HepG2 (cell line): ENCODE measurements around the gene NSG2. TPM values are rescaled to one million over a fixed set of nuclear protein-coding genes. Genes with fewer than 3 reads are reported as not detected.

ENCODE experiments used
- ATAC-seq: fragments of 200-7000 bp; cut with Tn5 transposase; 3 replicates; pipeline ENCODE4 v1.9.1; 2020; ENCODE audit warnings: mild to moderate bottlenecking, moderate library complexity
- BruUV-seq: library from RNA; stranded (reverse); fragments of 400-500 nt; replicated peaks from 2 replicates; lab custom pipeline; 2021; lab: Mats Ljungman, UMichigan
- CTCF ChIA-PET: fragments of 300-600 bp; formaldehyde crosslinking; extraction: SDS; loops from one replicate; lab custom pipeline; 2021; ENCODE audit warnings: low total read pairs, inconsistent platforms, low intra/inter-chr PET ratio; lab: Yijun Ruan, JAX
- POLR2A ChIA-PET: fragments of 350-600 bp; sonication (Branson Sonifier 250); formaldehyde crosslinking; loops from one replicate; lab custom pipeline; 2020; ENCODE audit warnings: antibody characterized with exemption, inconsistent platforms; lab: Yijun Ruan, JAX
- DNase-seq: peaks from one replicate; pipeline ENCODE4 v3.0.0-alpha.2; 2015; ENCODE audit warnings: low spot score
- FAIRE-seq: peaks from 3 replicates; lab custom pipeline; 2011; peaks lifted over from hg19 to GRCh38; lab: Jason Lieb, UNC
- H2AFZ ChIP-seq: one replicate; pipeline ENCODE4 v1.6.1; 2011; ENCODE audit warnings: low read length, inconsistent platforms
- H3K27ac ChIP-seq: fragments of 300-600 bp; 3 replicates; pipeline ENCODE4 v1.8.0; 2011; ENCODE audit warnings: mixed run types, mild to moderate bottlenecking, mixed read lengths, low read length, inconsistent platforms; ENCODE audit not compliant: insufficient read depth; ENCODE audit errors: extremely low read length
- H3K27me3 ChIP-seq, 2 experiments: fragments of 200-600 bp in 1 of 2; 2 replicates in 1 of 2; 3 replicates in 1 of 2; pipeline versions ENCODE4 v1.6.0 to v1.8.0; 2011; ENCODE audit warnings: low read length in 2 of 2, mild to moderate bottlenecking in 2 of 2, moderate library complexity in 2 of 2, inconsistent platforms in 1 of 2; ENCODE audit not compliant: insufficient read depth in 2 of 2, control insufficient read depth in 1 of 2
- H3K36me3 ChIP-seq, 2 experiments: fragments of 200-600 bp in 1 of 2; replicated peaks in 1 of 2; 2 replicates in 1 of 2; 3 replicates in 1 of 2; pipeline versions ENCODE4 v1.5.1 to v1.8.0; 2011; ENCODE audit warnings: low read length in 2 of 2, inconsistent platforms in 1 of 2; ENCODE audit not compliant: insufficient read depth in 2 of 2, control insufficient read depth in 1 of 2
- H3K4me1 ChIP-seq: 2 replicates; pipeline ENCODE4 v1.5.1; 2012; ENCODE audit warnings: low read length, inconsistent platforms; ENCODE audit not compliant: insufficient read depth
- H3K4me2 ChIP-seq: 2 replicates; pipeline ENCODE4 v1.6.0; 2011; ENCODE audit warnings: low read depth, low read length, inconsistent platforms
- H3K4me3 ChIP-seq, 3 experiments: fragments of 200-600 bp in 1 of 3; sonication (generic), shearing (Covaris generic) in 1 of 3; replicated peaks in 1 of 3; 2 replicates each; pipeline ENCODE4 v1.5.1; 2011 to 2016; ENCODE audit warnings: low read length in 3 of 3, inconsistent platforms in 2 of 3, low read depth in 2 of 3, mild to moderate bottlenecking in 2 of 3, control low read depth in 1 of 3, mixed read lengths in 1 of 3; ENCODE audit not compliant: insufficient read depth in 1 of 3
- H3K79me2 ChIP-seq: one replicate; pipeline ENCODE4 v1.6.1; 2011; ENCODE audit warnings: low read length, inconsistent platforms; ENCODE audit not compliant: insufficient read depth
- H3K9ac ChIP-seq: 2 replicates; pipeline ENCODE4 v1.6.0; 2011; ENCODE audit warnings: mild to moderate bottlenecking, low read depth, low read length, inconsistent platforms; ENCODE audit not compliant: insufficient read depth
- H3K9me3 ChIP-seq: 2 replicates; pipeline ENCODE4 v1.5.1; 2012; ENCODE audit warnings: mild to moderate bottlenecking, low read length
- H4K20me1 ChIP-seq: 2 replicates; pipeline ENCODE4 v1.6.0; 2011; ENCODE audit warnings: inconsistent platforms, mild to moderate bottlenecking, low read length, moderate library complexity; ENCODE audit not compliant: insufficient read depth
- ATF1 ChIP-seq: IDR thresholded peaks from 2 replicates; pipeline ENCODE4 v1.6.1; 2016; ENCODE audit warnings: mild to moderate bottlenecking, control low read depth
- BORCS8-MEF2B ChIP-seq: sonication (generic); formaldehyde crosslinking; IDR thresholded peaks from 2 replicates; pipeline ENCODE4 v1.8.0; 2022; ENCODE audit warnings: mild to moderate bottlenecking, missing genetic modification reagents
- CBX2 ChIP-seq, 2 experiments: fragments of 200-600 bp in 1 of 2; sonication (generic); formaldehyde crosslinking in 1 of 2; IDR thresholded peaks; 2 replicates each; pipeline versions ENCODE4 v1.7.0 to v1.8.1; 2018 to 2022; ENCODE audit warnings: low read depth in 2 of 2, low read length in 1 of 2, mild to moderate bottlenecking in 1 of 2, missing genetic modification reagents in 1 of 2
- CBX5 ChIP-seq: sonication (generic); formaldehyde crosslinking; IDR thresholded peaks from 2 replicates; pipeline ENCODE4 v1.4.0; 2020; ENCODE audit warnings: missing genetic modification reagents, borderline replicate concordance
- HOXA9 ChIP-seq: sonication (generic); formaldehyde crosslinking; IDR thresholded peaks from 2 replicates; pipeline ENCODE4 v1.8.1; 2022; ENCODE audit warnings: missing genetic modification reagents, mild to moderate bottlenecking, moderate library complexity, borderline replicate concordance
- MXI1 ChIP-seq: IDR thresholded peaks from 3 replicates; pipeline ENCODE4 v1.6.1; 2012; ENCODE audit warnings: low read depth, low read length, inconsistent platforms, borderline replicate concordance
- MZF1 ChIP-seq: sonication (generic); formaldehyde crosslinking; IDR thresholded peaks from 2 replicates; pipeline ENCODE4 v1.8.1; 2023; ENCODE audit warnings: mild to moderate bottlenecking, missing genetic modification reagents, borderline replicate concordance
- NCOR1 ChIP-seq: fragments of 200-600 bp; sonication (generic); IDR thresholded peaks from 2 replicates; pipeline ENCODE4 v1.7.0; 2017; ENCODE audit warnings: antibody characterized with exemption, low read length, borderline replicate concordance
- PPARG ChIP-seq: conservative IDR thresholded peaks from 2 replicates; pipeline ENCODE4 v1.6.1; 2016; ENCODE audit warnings: missing biosample characterization, missing genetic modification reagents
- SRSF1 ChIP-seq: fragments of 200-400 bp; formaldehyde crosslinking; optimal IDR thresholded peaks from 2 replicates; pipeline ENCODE3; 2017; ENCODE audit warnings: mild to moderate bottlenecking, low read depth, low read length, moderate library complexity
- ZBTB14 ChIP-seq: sonication (generic); formaldehyde crosslinking; IDR thresholded peaks from 2 replicates; pipeline ENCODE4 v1.4.0; 2020; ENCODE audit warnings: missing genetic modification reagents
- ZNF350 ChIP-seq: sonication (generic); formaldehyde crosslinking; IDR thresholded peaks from 2 replicates; pipeline ENCODE4 v1.4.0; 2020; ENCODE audit warnings: mild to moderate bottlenecking, low read depth, missing genetic modification reagents, borderline replicate concordance
- ZNF577 ChIP-seq: sonication (generic); formaldehyde crosslinking; IDR thresholded peaks from 2 replicates; pipeline ENCODE4 v1.4.0; 2020; ENCODE audit warnings: mild to moderate bottlenecking, low read depth, missing genetic modification reagents, borderline replicate concordance
- ZNF703 ChIP-seq: sonication (generic); formaldehyde crosslinking; IDR thresholded peaks from 2 replicates; pipeline ENCODE4 v1.5.1; 2020; ENCODE audit warnings: missing genetic modification reagents, mild to moderate bottlenecking, moderate library complexity, borderline replicate concordance
- ZSCAN9 ChIP-seq: IDR thresholded peaks from 2 replicates; pipeline ENCODE4 v1.6.1; 2016; ENCODE audit warnings: borderline replicate concordance
- WGBS: methylation state at CpG from one replicate; pipeline ENCODE4 v1.1.6; 2017; ENCODE audit warnings: low lambda C conversion rate; 5-methylcytosine and 5-hydroxymethylcytosine counted together
- in situ Hi-C: cut with HindIII; loops from 2 replicates; pipeline ENCODE4 v1.10.0; 2017; ENCODE audit warnings: low pct_unique_long_range_greater_than_20kb; ENCODE audit not compliant: extremely low pct_ligation_motif_present
- intact Hi-C: fragments of 100-400 bp; cut with micrococcal nuclease; formaldehyde crosslinking; loops from one replicate; pipeline ENCODE4 v1.10.0; 2022; ENCODE audit not compliant: unreplicated experiment
- polyA plus RNA-seq, 8 experiments: library from polyadenylated mRNA; depleted of rRNA in 3 of 8; stranded (reverse) in 7 of 8; unstranded in 1 of 8; fragments of >200 nt; fragmentation: Illumina TruSeq in 4 of 8; extraction: Trizol in 4 of 8; gene quantifications; 2 replicates each; pipeline versions ENCODE4 v1.2.1 to v1.2.3, GENCODE V29; 2011 to 2016; ENCODE audit warnings: low read depth in 4 of 8, missing spikeins in 1 of 8, mixed read lengths in 1 of 8; ENCODE audit not compliant: insufficient read depth in 1 of 8
- total RNA-seq, 5 experiments: library from RNA; depleted of rRNA; stranded (reverse); fragments of >200 nt; fragmentation: Illumina TruSeq; extraction: Trizol; gene quantifications; 2 replicates each; pipeline ENCODE4 v1.2.3, GENCODE V29; 2016; ENCODE audit warnings: low read depth in 1 of 5
- TF ChIP-seq, protein P1 (sequence below): sonication (generic); formaldehyde crosslinking; IDR thresholded peaks from 2 replicates; pipeline ENCODE4 v1.8.1; 2023; ENCODE audit warnings: mild to moderate bottlenecking, missing genetic modification reagents
- TF ChIP-seq, protein P2 (sequence below): sonication (generic); formaldehyde crosslinking; IDR thresholded peaks from 2 replicates; pipeline ENCODE4 v1.8.1; 2023; ENCODE audit warnings: mild to moderate bottlenecking, inconsistent platforms, moderate library complexity, missing genetic modification reagents, borderline replicate concordance
- TF ChIP-seq, protein P3 (sequence below): sonication (generic); formaldehyde crosslinking; IDR thresholded peaks from 2 replicates; pipeline ENCODE4 v1.5.0; 2020; ENCODE audit warnings: mild to moderate bottlenecking, missing genetic modification reagents

Gene NSG2
- total and polyA plus RNA-seq, 2 of the 13 experiments (the other 11 are each of a cell fraction or from before 2014, with no cell fraction given): 0.21 TPM; not detected in 1

- FAIRE-seq (no peak), ATAC-seq (no peak), DNase-seq (no peak)
- in situ Hi-C loops (no loop called here), intact Hi-C loops (no loop called here)
- Histone ChIP-seq H3K4me2 (no peak overlapping the region), H3K4me3 (no peak overlapping the region), H3K27me3 (peaks cover 0 to 1% of the 10 kb centered on the region in 2 experiments; a peak in 3 of 5 replicates), H3K4me1 (no peaks in the 10 kb centered on the region), H3K9ac (no peak overlapping the region), H3K36me3 (no peaks in the 10 kb centered on the region), H4K20me1 (no peaks in the 10 kb centered on the region), H3K9me3 (no peaks in the 10 kb centered on the region), H2AFZ (no peak overlapping the region), H3K79me2 (no peaks in the 10 kb centered on the region), H3K27ac (no peak overlapping the region)
- WGBS: 0% methylated on average over 2 of the region's 2 CpGs
- POLR2A ChIA-PET: no interaction called here
- no peak for TF ChIP-seq MZF1 (CRISPR knock-in tag)
- TF ChIP-seq CBX2 (IDR thresholded peaks at IDR 0.05; ENCODE audit: low read depth, low read length): no peak
- TF ChIP-seq CBX2 (CRISPR knock-in tag; IDR thresholded peaks at IDR 0.05; ENCODE audit: low read depth): no peak
- TF ChIP-seq CBX5 (CRISPR knock-in tag): no peak
- no peak for TF ChIP-seq HOXA9
- TF ChIP-seq ZBTB14 (CRISPR knock-in tag): no peak
- TF ChIP-seq BORCS8-MEF2B: no peak
- no peak for TF ChIP-seq ATF1 (CRISPR knock-in tag)
- no peak for TF ChIP-seq ZNF703 (CRISPR knock-in tag)
- no peak for TF ChIP-seq SRSF1
- TF ChIP-seq, protein P1, sequence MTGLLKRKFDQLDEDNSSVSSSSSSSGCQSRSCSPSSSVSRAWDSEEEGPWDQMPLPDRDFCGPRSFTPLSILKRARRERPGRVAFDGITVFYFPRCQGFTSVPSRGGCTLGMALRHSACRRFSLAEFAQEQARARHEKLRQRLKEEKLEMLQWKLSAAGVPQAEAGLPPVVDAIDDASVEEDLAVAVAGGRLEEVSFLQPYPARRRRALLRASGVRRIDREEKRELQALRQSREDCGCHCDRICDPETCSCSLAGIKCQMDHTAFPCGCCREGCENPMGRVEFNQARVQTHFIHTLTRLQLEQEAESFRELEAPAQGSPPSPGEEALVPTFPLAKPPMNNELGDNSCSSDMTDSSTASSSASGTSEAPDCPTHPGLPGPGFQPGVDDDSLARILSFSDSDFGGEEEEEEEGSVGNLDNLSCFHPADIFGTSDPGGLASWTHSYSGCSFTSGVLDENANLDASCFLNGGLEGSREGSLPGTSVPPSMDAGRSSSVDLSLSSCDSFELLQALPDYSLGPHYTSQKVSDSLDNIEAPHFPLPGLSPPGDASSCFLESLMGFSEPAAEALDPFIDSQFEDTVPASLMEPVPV: no peak
- TF ChIP-seq ZNF350 (CRISPR knock-in tag): no peak
- no peak for TF ChIP-seq PPARG (CRISPR knock-in tag)
- TF ChIP-seq, protein P2, sequence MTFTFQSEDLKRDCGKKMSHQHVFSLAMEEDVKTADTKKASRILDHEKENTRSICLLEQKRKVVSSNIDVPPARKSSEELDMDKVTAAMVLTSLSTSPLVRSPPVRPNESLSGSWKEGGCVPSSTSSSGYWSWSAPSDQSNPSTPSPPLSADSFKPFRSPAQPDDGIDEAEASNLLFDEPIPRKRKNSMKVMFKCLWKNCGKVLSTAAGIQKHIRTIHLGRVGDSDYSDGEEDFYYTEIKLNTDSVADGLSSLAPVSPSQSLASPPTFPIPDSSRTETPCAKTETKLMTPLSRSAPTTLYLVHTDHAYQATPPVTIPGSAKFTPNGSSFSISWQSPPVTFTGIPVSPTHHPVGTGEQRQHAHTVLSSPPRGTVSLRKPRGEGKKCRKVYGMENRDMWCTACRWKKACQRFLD (CRISPR knock-in tag): no peak
- no peak for TF ChIP-seq ZNF577
- no peak for TF ChIP-seq ZSCAN9 (CRISPR knock-in tag)
- no peak for TF ChIP-seq MXI1
- TF ChIP-seq, protein P3, sequence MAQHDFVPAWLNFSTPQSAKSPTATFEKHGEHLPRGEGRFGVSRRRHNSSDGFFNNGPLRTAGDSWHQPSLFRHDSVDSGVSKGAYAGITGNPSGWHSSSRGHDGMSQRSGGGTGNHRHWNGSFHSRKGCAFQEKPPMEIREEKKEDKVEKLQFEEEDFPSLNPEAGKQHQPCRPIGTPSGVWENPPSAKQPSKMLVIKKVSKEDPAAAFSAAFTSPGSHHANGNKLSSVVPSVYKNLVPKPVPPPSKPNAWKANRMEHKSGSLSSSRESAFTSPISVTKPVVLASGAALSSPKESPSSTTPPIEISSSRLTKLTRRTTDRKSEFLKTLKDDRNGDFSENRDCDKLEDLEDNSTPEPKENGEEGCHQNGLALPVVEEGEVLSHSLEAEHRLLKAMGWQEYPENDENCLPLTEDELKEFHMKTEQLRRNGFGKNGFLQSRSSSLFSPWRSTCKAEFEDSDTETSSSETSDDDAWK: no peak
- TF ChIP-seq NCOR1: no peak
- no TSS peak for BruUV-seq
- CTCF ChIA-PET: no interaction called here
These were observed 102.0 kb downstream of the NSG2 start for GRCh38 chr5:174147551-174147950.
